Measurements from ENCODE around the gene SAMHD1.
"Not testable (repeated sequence)": the region's sequence is repeated elsewhere in the genome, so short reads cannot be mapped to it uniquely, and the experiment has no call there.

Gene SAMHD1

DNA sequence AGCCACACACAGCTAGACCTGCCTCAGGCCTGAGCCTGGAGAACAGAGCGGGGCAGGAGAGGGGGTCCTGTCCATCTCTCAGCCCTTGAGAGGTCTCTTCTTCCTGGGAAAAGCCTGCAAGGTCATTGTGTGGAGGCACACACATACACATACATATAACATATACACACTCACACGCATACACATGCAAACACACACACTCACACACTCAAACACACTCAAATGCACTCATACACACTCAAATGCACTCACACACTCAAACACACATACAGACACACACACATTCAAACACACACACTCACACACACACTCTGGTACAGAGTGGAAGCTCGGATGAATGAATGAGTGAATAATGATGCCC lies 75.1 kb downstream of the SAMHD1 start:
- Histone ChIP-seq H3K4me1 (peaks cover 9% of the 10 kb centered on the region), H3K27ac (no peak overlapping the region), H3K79me2 (no peaks in the 10 kb centered on the region), H3K36me3 (ENCODE audit: control insufficient read depth, insufficient read depth, low read length) (no peaks in the 10 kb centered on the region), H3K9me3 (ENCODE audit: control insufficient read depth, low read length) (no peaks in the 10 kb centered on the region), H3K9ac (no peak overlapping the region), H3K4me3 (ENCODE audit: low read depth, low read length) (no peak overlapping the region), H3K4me2 (ENCODE audit: low read length) (no peak overlapping the region), H3K27me3 (ENCODE audit: control insufficient read depth, insufficient read depth, low read length) (no peaks in the 10 kb centered on the region), H2AFZ (no peak overlapping the region)
- TF ChIP-seq, protein P1, sequence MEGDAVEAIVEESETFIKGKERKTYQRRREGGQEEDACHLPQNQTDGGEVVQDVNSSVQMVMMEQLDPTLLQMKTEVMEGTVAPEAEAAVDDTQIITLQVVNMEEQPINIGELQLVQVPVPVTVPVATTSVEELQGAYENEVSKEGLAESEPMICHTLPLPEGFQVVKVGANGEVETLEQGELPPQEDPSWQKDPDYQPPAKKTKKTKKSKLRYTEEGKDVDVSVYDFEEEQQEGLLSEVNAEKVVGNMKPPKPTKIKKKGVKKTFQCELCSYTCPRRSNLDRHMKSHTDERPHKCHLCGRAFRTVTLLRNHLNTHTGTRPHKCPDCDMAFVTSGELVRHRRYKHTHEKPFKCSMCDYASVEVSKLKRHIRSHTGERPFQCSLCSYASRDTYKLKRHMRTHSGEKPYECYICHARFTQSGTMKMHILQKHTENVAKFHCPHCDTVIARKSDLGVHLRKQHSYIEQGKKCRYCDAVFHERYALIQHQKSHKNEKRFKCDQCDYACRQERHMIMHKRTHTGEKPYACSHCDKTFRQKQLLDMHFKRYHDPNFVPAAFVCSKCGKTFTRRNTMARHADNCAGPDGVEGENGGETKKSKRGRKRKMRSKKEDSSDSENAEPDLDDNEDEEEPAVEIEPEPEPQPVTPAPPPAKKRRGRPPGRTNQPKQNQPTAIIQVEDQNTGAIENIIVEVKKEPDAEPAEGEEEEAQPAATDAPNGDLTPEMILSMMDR (IDR thresholded peaks at IDR 0.05), result no peak

DNA sequence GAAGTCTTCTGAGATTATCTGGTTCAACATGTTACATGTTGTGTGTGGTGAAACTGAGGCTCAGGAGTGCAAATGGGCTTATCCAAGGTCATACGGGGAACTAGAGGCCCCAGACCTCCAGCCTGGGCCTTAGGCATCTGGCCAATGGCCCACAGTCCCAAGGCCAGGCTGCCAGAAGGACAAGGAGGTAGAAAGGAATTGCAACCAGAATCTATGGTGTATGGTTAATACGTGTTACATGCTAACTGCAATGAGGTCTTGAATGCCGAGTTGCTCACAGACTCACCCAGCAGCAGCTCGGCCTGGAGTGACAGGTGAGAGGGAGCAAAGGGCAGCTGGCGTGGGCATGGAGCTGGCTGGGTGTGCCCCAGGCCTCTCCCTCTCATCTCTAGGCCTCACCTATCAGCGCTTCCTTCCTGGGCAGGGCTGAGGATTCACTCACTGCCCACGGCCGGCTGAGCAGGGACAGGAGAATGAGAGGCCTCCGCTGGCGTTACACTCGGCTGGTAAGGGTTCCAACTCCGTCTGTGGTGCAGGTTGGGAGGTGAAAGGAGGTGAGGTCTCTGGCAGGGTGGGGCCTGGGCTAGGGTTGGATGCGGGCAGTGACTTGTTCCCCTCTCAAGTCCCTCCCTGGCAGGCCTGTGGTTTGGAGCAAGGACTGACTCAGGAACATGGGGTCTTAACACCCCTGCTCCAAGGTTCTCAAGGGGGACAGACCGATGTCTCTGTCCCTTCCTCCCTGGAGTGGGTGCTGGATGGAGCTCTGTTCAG lies 75.6 kb downstream of the SAMHD1 start, which contains the start of gene TLDC2:
Gene TLDC2 (plus strand): TSS at position 437 of the 771 bp plus-strand sequence. CDS start 37 bp downstream, at position 474.
- no peaks in the 10 kb centered on the region for H3K27me3 ChIP-seq (ENCODE audit: control insufficient read depth, insufficient read depth, low read length)
- no peaks in the 10 kb centered on the region for H3K79me2 ChIP-seq
- H3K4me2 ChIP-seq (ENCODE audit: low read length), result no peak within 1 kb of the TSS
- H3K27ac ChIP-seq, result no peak within 1 kb of the TSS
- H3K4me3 ChIP-seq (ENCODE audit: low read depth, low read length), result no peak within 1 kb of the TSS
- no peaks in the 10 kb centered on the region for H3K36me3 ChIP-seq (ENCODE audit: control insufficient read depth, insufficient read depth, low read length)
- no peak within 1 kb of the TSS for H2AFZ ChIP-seq
- no peak within 1 kb of the TSS for H3K9ac ChIP-seq
- TF ChIP-seq, protein P1 (IDR thresholded peaks at IDR 0.05), result no peak
- no peaks in the 10 kb centered on the region for H3K9me3 ChIP-seq (ENCODE audit: control insufficient read depth, low read length)
- peaks cover 9% of the 10 kb centered on the region for H3K4me1 ChIP-seq

DNA sequence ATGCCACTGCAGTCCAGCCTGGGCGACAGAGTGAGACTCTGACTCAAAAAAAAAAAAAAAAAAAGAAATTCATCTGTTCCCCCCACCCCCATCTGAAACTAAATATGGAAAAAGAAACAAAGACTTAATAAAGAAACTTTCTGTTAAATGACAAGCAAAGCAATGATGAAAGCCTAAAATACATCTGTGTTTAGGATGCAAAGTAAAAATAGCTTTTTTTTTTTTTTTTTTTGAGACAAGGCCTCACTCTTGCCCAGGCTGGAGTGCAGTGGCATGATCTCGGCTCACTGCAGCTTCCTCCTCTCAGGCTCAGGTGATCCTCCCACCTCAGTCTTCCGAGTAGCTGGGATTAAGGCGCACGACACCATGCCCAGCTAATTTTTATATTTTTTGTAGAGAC lies 76.4 kb downstream of the SAMHD1 start:
- not testable (repeated sequence) for H3K79me2 ChIP-seq; H2AFZ ChIP-seq; H3K9me3 ChIP-seq (ENCODE audit: control insufficient read depth, low read length); H3K9ac ChIP-seq; H3K36me3 ChIP-seq (ENCODE audit: control insufficient read depth, insufficient read depth, low read length); H3K4me3 ChIP-seq (ENCODE audit: low read depth, low read length); H3K27me3 ChIP-seq (ENCODE audit: control insufficient read depth, insufficient read depth, low read length); H3K4me2 ChIP-seq (ENCODE audit: low read length); H3K27ac ChIP-seq; H3K4me1 ChIP-seq

DNA sequence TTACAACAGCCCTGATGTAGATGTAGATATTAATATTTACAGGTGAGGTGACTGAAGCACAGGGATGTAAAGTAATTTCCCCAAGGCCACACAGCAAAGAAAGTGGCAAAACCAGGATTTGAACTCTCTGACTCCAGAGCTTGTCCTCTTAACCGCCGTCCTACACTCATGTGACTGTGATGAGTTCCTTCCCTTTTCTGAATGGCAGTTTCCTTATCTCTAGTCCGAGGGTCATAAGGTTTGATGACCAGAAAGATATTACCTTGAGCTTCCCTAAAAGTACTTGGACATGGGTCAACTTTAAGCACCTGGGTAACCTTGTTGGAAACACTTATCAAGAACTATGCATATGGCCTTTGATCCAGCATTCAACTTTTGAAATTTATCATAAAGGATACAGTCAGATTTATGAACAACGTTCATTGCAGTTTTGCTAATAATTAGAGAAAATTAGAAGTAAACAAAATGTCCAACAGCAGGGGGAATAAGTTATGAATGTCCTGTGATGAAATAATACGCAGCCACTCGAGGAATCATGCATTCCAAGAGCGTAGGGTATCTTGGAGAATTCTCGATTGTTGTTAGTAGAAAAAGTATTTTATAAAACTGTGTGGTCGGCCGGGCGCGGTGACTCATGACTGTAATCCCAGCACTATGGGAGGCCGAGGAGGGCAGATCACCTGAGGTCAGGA lies 77.9 kb downstream of the SAMHD1 start:
- Histone ChIP-seq H3K9me3 (ENCODE audit: control insufficient read depth, low read length) (no peaks in the 10 kb centered on the region), H3K27me3 (ENCODE audit: control insufficient read depth, insufficient read depth, low read length) (no peaks in the 10 kb centered on the region), H3K4me1 (peaks cover 9% of the 10 kb centered on the region), H3K36me3 (ENCODE audit: control insufficient read depth, insufficient read depth, low read length) (no peaks in the 10 kb centered on the region), H3K79me2 (no peaks in the 10 kb centered on the region), H3K27ac (peak overlapping the region; percentile 11), H3K4me2 (ENCODE audit: low read length) (no peak overlapping the region), H2AFZ (no peak overlapping the region), H3K4me3 (ENCODE audit: low read depth, low read length) (no peak overlapping the region), H3K9ac (no peak overlapping the region)
- TF ChIP-seq, protein P1 (IDR thresholded peaks at IDR 0.05), result no peak

DNA sequence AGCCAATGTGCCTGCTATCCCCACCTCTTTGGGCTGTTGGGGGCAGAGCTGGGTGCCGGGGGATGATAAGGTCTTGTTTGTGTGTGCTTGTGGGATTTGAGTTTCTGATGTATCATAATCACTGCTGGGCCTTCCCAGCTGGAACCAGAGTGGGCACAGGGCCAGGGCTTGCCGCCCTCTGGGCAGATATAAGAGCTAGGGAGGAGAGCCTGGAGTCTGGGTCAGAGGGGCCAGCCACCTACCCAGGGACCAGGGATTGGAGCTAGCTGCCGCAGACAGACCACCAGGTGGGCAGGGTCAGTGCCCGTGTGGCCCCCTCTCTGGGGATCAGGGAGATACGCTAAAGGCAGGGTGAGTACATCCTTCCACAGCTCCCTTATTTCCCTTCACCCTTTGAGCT lies 78.7 kb downstream of the SAMHD1 start:
- Histone ChIP-seq H2AFZ (peak overlapping the region; percentile 46), H3K4me2 (ENCODE audit: low read length) (no peak overlapping the region), H3K36me3 (ENCODE audit: control insufficient read depth, insufficient read depth, low read length) (no peaks in the 10 kb centered on the region), H3K9ac (no peak overlapping the region), H3K4me1 (peaks cover 9% of the 10 kb centered on the region), H3K9me3 (ENCODE audit: control insufficient read depth, low read length) (no peaks in the 10 kb centered on the region), H3K27me3 (ENCODE audit: control insufficient read depth, insufficient read depth, low read length) (no peaks in the 10 kb centered on the region), H3K4me3 (ENCODE audit: low read depth, low read length) (no peak overlapping the region), H3K79me2 (no peaks in the 10 kb centered on the region), H3K27ac (no peak overlapping the region)
- TF ChIP-seq, protein P1 (IDR thresholded peaks at IDR 0.05), result no peak
